HepG2 (cell line): ENCODE measurements around the gene SLC6A9. TPM values are rescaled to one million over a fixed set of nuclear protein-coding genes. Genes with fewer than 3 reads are reported as not detected.

Experiments
- AHDC1 ChIP-seq: sonication (generic); formaldehyde crosslinking; IDR thresholded peaks from 2 replicates; pipeline ENCODE4 v1.5.1; 2020; ENCODE audit warnings: mild to moderate bottlenecking, missing genetic modification reagents, borderline replicate concordance
- RFXAP ChIP-seq: sonication (generic); formaldehyde crosslinking; IDR thresholded peaks from 2 replicates; pipeline ENCODE4 v1.4.0; 2020; ENCODE audit warnings: missing genetic modification reagents, borderline replicate concordance
- ZBTB49 ChIP-seq: sonication (generic); formaldehyde crosslinking; IDR thresholded peaks from 2 replicates; pipeline ENCODE4 v1.4.0; 2020; ENCODE audit warnings: missing genetic modification reagents, borderline replicate concordance
- ZNF263 ChIP-seq: sonication (generic); formaldehyde crosslinking; IDR thresholded peaks from 2 replicates; pipeline ENCODE4 v1.4.0; 2020; ENCODE audit warnings: missing genetic modification reagents
- ZSCAN5A ChIP-seq: sonication (generic); formaldehyde crosslinking; IDR thresholded peaks from 2 replicates; pipeline ENCODE4 v1.8.0; 2022; ENCODE audit warnings: mild to moderate bottlenecking, missing genetic modification reagents, borderline replicate concordance
- polyA plus RNA-seq, 8 experiments: library from polyadenylated mRNA; depleted of rRNA in 3 of 8; stranded (reverse) in 7 of 8; unstranded in 1 of 8; fragments of >200 nt; fragmentation: Illumina TruSeq in 4 of 8; extraction: Trizol in 4 of 8; gene quantifications; 2 replicates each; pipeline versions ENCODE4 v1.2.1 to v1.2.3, GENCODE V29; 2011 to 2016; ENCODE audit warnings: low read depth in 4 of 8, missing spikeins in 1 of 8, mixed read lengths in 1 of 8; ENCODE audit not compliant: insufficient read depth in 1 of 8
- total RNA-seq, 5 experiments: library from RNA; depleted of rRNA; stranded (reverse); fragments of >200 nt; fragmentation: Illumina TruSeq; extraction: Trizol; gene quantifications; 2 replicates each; pipeline ENCODE4 v1.2.3, GENCODE V29; 2016; ENCODE audit warnings: low read depth in 1 of 5

The SLC6A9 gene
- total and polyA plus RNA-seq, 2 of the 13 experiments (the other 11 are each of a cell fraction or from before 2014, with no cell fraction given) = 8.5 to 9.9 TPM

- no peak for TF ChIP-seq ZBTB49 (CRISPR knock-in tag)
- TF ChIP-seq ZSCAN5A (CRISPR knock-in tag) = no peak
- 0 out of 2 replicates have a peak, but pooled peaks have one; percentile 38 for TF ChIP-seq RFXAP
- TF ChIP-seq AHDC1 (CRISPR knock-in tag) = 0 out of 2 replicates have a peak, but pooled peaks have one; percentile 26
- TF ChIP-seq ZNF263 (CRISPR knock-in tag) = peak; percentile 62; the same call in 1 of the 2 replicates
These were observed 53.1 kb downstream of the SLC6A9 start (continued) for GRCh38 chr1:43978264-43978550.
